ENCODE results near the gene ZNF773. TPM values are rescaled to one million over a fixed set of nuclear protein-coding genes. Genes with fewer than 3 reads are reported as not detected.
A peak's percentile ranks its signal among the peaks of the same experiment; 100 is the strongest.

ZNF773 gene
- total RNA-seq, 1 donor from 2014 or later, result 9.8 TPM

GRCh38 chr19:57552432-57552831 is 52.7 kb downstream of the ZNF773 start:
- H3K4me1 Mint-ChIP-seq (ENCODE audit: unreplicated experiment), result peaks cover under 1% of the 10 kb centered on the region
- peaks cover 90% of the 10 kb centered on the region for H3K36me3 Mint-ChIP-seq

GRCh38 chr19:57557659-57558058 is 57.9 kb downstream of the ZNF773 start:
- Mint-ChIP-seq H3K9me3 (peaks cover 30% of the 10 kb centered on the region), H3K36me3 (peaks cover 50% of the 10 kb centered on the region)

More at GRCh38 chr19:57552432-57552831, 52.7 kb downstream of the ZNF773 start:
- H3K27ac Mint-ChIP-seq, result no peak overlapping the region
- no peaks in the 10 kb centered on the region for H3K27me3 Mint-ChIP-seq
- H3K4me3 Mint-ChIP-seq, result no peak overlapping the region
- H3K9me3 Mint-ChIP-seq, result peaks cover 28% of the 10 kb centered on the region
- TF ChIP-seq CTCF (conservative IDR thresholded peaks at IDR 0.05), result no peak
- DNase-seq (ENCODE audit: extremely low spot score, unreplicated experiment), result no peak

More at GRCh38 chr19:57557659-57558058, 57.9 kb downstream of the ZNF773 start:
- no peaks in the 10 kb centered on the region for H3K27me3 Mint-ChIP-seq
- no peak overlapping the region for H3K27ac Mint-ChIP-seq
- DNase-seq (ENCODE audit: extremely low spot score, unreplicated experiment), result no peak
- peaks cover 21% of the 10 kb centered on the region for H3K4me1 Mint-ChIP-seq (ENCODE audit: unreplicated experiment)
- H3K4me3 Mint-ChIP-seq, result peak overlapping the region; percentile 99
- no peak for TF ChIP-seq CTCF (conservative IDR thresholded peaks at IDR 0.05)

Other genes with a start within 250 kb of the ZNF773 start
- gene ZNF460, start 219.5 kb upstream of the ZNF773 start, total RNA-seq (ENCODE audit: low replicate concordance), result 58.4 and 66.1 TPM in 2 replicates
- gene ZNF543, start 179.5 kb upstream of the ZNF773 start, total RNA-seq (ENCODE audit: low replicate concordance), result 8.3 and 9.8 TPM in 2 replicates
- gene ZNF304, start 148.7 kb upstream of the ZNF773 start, total RNA-seq (ENCODE audit: low replicate concordance), result 12.1 and 12.2 TPM in 2 replicates
- gene TRAPPC2B, start 136.4 kb upstream of the ZNF773 start, total RNA-seq (ENCODE audit: low replicate concordance), result 11.9 and 12.3 TPM in 2 replicates
- gene ZNF547, start 136.4 kb upstream of the ZNF773 start, total RNA-seq (ENCODE audit: low replicate concordance), result 3.9 and 4.9 TPM in 2 replicates
- 23.9 and 28.2 TPM in 2 replicates for gene ZNF548, start 110.1 kb upstream of the ZNF773 start, total RNA-seq (ENCODE audit: low replicate concordance)
- 13.3 and 13.9 TPM in 2 replicates for gene ZNF17, start 88.8 kb upstream of the ZNF773 start, total RNA-seq (ENCODE audit: low replicate concordance)
- 17.5 and 26.6 TPM in 2 replicates for gene ZNF749, start 64.6 kb upstream of the ZNF773 start, total RNA-seq (ENCODE audit: low replicate concordance)
- 0.94 and 1.6 TPM in 2 replicates for gene VN1R1, start 42.8 kb upstream of the ZNF773 start, total RNA-seq (ENCODE audit: low replicate concordance)
- 16.6 and 18.0 TPM in 2 replicates for gene ZNF772, start 22.4 kb upstream of the ZNF773 start, total RNA-seq (ENCODE audit: low replicate concordance)
- 15.4 and 18.4 TPM in 2 replicates for gene ZNF419, start 12.2 kb upstream of the ZNF773 start, total RNA-seq (ENCODE audit: low replicate concordance)
- 8.5 and 9.2 TPM in 2 replicates for gene ZNF549, start 27.4 kb downstream of the ZNF773 start, total RNA-seq (ENCODE audit: low replicate concordance)
- 15.9 and 18.7 TPM in 2 replicates for gene ZNF550, start 59.9 kb downstream of the ZNF773 start, total RNA-seq (ENCODE audit: low replicate concordance)
- gene ZNF416, start 79.0 kb downstream of the ZNF773 start, total RNA-seq (ENCODE audit: low replicate concordance), result 9.1 and 10.3 TPM in 2 replicates
- gene ZIK1, start 84.2 kb downstream of the ZNF773 start, total RNA-seq (ENCODE audit: low replicate concordance), result 11.5 and 17.6 TPM in 2 replicates
- gene ZNF530, start 99.9 kb downstream of the ZNF773 start, total RNA-seq (ENCODE audit: low replicate concordance), result 4.8 and 4.9 TPM in 2 replicates
- 24.7 and 27.1 TPM in 2 replicates for gene ZNF134, start 114.3 kb downstream of the ZNF773 start, total RNA-seq (ENCODE audit: low replicate concordance)
- gene ZNF211, start 133.2 kb downstream of the ZNF773 start, total RNA-seq (ENCODE audit: low replicate concordance), result 15.2 and 26.5 TPM in 2 replicates
- not detected in 2 replicates for gene ZSCAN4, start 169.0 kb downstream of the ZNF773 start, total RNA-seq (ENCODE audit: low replicate concordance)
- 14.4 and 16.1 TPM in 2 replicates for gene ZNF551, start 182.0 kb downstream of the ZNF773 start, total RNA-seq (ENCODE audit: low replicate concordance)
- gene ZNF154, start 209.3 kb downstream of the ZNF773 start, total RNA-seq (ENCODE audit: low replicate concordance), result 13.2 and 15.4 TPM in 2 replicates
- gene ZNF671, start 227.7 kb downstream of the ZNF773 start, total RNA-seq (ENCODE audit: low replicate concordance), result 5.9 and 7.8 TPM in 2 replicates
- 23.9 and 29.6 TPM in 2 replicates for gene ZNF776, start 246.9 kb downstream of the ZNF773 start, total RNA-seq (ENCODE audit: low replicate concordance)